Measurements from ENCODE around the gene LRRC28.

The LRRC28 gene

DNA sequence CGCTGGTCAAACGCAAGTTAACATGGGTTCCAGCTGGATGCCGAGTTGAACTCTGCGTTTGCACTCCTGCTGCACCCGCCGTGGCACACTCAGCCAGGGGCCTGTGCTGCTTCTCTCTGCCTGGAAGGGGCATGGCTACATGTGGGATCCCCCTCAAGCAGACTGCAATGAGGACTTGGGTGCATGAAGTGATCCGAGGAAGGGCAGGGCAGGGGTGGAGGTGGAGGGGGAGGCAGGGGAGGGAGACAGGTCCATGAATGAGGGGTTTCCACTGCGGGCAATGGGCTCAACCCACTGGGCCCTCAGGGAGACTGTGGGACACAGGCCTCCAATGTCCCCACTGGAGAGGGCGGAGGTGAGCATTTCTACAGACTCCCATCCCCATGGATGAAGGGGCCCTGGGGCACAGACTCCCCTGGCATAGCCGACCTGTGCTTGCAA is 172.9 kb downstream of the LRRC28 start:
- DNase-seq = no peak

DNA sequence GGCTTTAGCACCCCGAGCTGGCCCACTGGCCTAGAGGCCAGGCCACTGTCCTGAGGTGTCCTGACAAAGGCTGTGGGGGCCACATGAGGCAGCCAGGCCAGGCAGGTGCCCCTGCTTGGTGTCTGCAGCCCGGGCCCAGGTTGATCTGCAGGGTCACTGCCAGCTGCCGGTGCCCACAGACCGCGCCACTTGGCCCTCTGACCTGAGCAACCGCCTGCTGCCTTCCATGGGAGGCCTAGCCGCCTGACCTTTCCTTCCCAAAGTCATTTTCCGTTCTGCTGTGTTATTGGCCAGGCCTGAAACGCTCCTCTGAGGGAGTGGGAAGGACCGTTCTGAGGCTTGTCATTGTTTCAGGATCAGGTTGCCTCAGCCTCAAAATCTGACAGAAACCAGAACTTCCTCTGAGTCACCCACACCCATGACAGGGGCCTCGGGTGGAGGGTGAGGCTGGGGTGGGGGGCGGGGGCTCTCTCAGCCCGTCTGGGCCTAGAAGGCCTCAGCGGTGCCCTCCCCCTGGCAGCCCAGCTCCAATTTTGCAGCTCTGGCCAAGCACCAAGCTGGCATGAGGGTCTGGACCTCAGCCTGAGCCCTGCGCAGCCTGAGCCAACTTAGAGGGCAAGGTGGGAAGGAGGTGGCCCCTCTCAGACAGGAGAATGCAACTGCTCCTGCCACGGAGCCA is 173.8 kb downstream of the LRRC28 start:
- peak in 1 of 2 experiments; percentile 31 for DNase-seq

DNA sequence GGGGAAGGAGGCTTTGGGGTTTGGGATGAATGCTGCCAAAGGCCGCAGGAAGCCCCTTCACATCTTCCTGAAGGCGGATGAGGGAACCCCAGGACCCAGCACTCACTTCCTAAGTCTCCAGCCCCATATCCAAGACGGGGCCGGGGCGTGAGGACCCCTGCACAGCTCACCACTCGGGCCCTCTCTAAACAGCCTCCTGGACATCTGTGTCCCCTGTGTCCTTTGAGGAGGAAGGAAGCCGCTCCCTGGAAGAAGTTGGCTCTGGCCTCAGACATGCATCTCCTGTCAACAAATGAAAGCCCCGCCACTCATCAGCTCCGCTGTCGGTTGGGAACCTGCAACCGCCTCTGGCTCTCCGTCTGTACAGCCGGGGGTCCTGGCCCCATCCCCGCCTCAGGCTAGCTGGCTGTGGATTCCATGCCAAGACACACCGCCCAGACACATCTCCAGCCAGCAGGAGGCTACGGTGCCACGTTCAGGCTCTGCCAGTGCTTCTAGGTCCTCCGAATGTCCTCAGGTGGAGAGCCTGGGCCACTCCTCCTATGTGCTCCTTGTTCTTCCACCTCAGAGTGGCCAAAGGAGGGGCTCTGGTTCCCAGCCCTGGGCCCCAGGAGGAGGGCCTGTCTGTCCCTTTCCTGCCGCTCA is 174.5 kb downstream of the LRRC28 start:
- DNase-seq = peak in 1 of 2 experiments; percentile 54

DNA sequence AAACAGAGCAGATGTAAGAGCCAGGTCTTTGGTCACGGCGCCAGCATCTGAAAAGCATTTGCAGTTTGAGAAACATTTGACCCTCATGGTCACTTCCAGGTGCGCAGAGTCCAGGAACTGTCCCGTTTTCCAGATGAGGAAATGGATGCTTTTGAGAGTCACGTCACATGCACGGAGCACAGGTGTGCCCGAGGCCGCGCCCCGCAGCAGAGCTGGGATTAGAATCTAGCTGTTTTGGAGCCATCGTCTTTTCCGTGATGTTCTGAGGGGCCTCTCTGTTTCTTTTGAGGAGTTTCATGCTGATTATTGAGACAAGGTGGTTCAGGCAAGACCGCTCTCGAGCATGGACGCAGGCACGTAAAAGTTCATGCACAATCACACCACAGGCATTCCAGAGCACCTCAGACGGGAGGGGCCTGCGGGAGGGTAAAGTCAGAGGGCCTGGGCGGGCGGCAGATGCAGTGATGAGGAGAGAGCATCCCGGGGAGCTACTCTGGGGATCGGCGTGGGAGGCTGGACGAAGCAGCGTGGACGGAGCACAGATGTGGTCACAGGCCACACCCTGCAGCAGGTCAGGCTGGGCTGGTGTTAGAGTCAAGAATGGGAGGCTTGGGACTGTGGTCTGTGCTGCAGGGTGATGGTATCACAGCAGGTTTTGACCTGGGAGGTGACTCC is 175.3 kb downstream of the LRRC28 start:
- DNase-seq = no peak

DNA sequence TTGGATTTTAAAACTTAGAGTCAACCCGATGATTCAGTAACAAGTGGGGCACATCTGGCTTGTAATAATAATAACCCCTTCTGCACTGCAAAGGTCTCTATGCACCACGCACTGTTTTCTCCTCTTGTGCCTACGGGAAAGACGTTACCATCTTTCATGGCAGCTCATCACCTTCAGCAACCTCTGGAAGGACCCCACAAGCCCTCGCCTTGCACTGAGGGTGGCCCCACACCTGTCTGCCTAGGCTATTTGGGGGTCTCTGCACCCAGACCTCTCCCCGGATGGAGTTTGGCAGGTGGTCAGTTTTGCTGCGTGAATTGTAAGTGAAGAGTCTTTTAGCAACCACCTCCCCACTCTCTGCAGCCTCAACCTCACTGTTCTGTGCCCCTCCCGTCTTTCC is 175.9 kb downstream of the LRRC28 start:
- DNase-seq = no peak

DNA sequence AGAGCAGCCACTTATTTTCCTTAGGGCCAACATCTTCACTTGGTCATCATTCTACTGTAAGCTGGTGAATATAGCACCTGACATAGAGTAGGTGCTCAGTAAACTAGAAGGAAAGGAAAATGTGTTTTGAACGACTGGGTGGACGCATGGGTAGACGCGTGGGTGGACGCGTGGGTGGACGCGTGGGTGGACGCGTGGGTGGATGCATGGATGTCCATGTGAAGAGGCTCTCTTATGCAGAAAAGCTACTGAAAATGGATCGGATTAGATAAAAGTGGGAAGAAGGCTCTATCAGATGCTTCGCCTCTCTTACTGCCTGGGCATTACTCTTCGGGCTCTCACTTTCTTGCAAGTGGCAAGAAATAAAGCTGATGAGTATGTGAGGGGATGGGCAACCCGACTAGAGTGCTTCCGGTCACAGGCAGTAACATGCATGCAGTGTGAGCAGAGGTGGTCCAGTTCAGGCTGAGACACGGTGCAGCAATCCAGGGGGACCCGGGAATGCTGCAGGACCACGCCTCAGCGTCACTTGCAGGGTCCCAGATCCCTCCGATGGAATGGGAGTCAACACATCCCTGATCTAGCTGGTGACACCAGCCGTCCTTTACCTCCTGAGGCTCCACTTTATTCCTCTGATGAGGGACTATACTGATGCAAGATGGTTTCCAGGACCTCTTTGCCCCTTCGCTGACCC is 176.5 kb downstream of the LRRC28 start:
- no peak for DNase-seq

DNA sequence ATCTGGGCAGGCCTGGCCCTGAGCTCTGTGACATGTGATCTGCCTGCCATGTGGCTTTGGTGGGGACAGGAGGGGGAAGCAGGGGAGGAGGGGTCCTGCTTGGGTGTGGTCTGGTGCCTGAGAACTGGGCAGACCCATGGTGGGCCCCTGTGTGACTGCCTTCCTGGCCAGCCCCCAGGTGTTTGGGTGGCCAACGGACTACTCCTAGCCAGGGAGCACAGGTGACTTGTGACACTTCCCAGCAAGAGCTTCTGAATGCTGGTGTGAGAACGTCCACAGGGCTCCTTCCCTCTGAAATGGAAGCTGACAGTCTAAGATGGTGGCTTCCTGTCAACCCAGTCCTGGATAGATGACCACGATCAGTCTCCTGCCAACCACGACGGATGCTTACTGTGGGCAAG is 178.4 kb downstream of the LRRC28 start:
- no peak for DNase-seq

DNA sequence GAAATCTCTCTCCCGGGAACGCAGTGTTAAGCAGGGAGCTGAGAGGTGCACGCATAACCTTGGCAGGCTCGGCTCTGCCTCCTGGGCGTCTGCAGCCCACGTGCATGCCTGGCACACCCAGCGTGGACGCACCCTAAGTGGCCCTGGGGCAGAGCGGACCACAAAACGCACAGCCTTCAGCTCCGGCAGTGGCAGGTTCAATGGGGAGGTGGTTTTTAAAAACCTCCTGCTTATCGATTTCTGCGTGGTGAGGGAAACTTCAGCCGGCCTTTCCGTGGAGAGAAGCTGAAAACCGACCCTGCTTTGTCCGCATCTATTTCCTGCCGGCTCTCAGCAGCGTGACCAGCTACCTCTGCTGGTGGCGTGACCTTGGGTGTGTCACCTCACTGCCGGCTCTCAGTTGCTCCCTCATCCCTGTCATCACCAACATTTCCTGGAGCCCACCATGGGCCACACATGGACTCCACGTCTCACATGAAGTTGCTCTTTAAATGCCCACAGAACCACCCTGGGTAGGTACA is 179.7 kb downstream of the LRRC28 start:
- DNase-seq = no peak

DNA sequence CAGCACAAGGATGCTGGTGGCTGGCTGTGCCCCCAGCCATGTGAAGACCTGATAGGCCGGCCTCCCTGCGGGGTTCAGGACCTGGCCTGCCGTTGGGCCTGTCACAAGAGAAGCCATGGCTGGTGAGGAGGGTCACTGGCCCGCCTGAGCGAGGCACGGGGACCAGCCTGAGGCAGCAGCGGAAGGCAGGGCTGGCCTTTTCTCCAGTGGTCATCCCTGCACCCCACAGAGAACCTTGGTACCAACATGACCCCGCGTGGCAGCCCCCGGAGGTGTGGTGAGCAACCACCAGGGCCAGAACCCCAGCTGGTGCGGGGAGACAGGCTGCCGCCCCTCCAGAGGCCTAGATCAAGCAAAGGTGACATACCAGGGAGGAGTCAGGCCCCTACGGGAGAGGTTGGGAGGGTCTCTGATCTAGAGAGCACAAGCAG is 180.4 kb downstream of the LRRC28 start:
- no peak for DNase-seq

DNA sequence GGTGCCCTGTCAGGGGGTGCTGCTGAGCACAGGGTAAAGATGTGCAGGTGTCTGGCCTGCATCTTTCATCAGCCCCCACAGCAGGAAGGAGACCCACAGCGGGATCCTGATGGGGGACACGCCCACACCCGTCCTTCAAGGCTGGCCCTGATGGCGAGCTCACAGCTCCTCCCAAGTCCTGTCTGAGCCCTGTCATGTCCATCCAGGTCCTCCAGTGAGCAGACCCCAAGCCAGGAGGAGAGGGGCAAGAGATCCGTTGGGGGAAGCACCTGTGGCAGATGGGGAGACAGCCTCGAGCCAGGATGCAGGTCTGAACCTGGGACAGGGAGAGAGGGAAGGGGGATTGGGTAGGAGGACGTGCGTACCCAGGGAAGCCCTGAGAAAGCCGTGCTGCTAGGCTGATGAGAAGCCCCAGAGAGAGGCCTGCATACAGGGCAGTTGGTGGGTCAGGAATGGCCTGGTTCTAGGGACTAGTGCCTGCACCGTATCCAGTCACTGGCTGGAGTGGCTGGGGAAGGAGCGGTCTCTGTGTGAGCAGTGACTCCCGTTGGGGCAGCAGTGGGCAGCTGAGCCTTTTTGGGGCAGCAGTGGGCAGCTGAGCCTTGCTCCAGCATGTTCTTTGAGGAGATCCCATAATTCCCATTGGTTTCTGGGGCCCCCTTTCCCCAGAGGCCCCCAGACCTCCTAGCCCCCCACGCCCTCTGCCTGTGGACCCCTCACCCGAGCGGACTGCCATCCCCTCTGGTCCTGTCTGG is 181.2 kb downstream of the LRRC28 start:
- no peak for DNase-seq

DNA sequence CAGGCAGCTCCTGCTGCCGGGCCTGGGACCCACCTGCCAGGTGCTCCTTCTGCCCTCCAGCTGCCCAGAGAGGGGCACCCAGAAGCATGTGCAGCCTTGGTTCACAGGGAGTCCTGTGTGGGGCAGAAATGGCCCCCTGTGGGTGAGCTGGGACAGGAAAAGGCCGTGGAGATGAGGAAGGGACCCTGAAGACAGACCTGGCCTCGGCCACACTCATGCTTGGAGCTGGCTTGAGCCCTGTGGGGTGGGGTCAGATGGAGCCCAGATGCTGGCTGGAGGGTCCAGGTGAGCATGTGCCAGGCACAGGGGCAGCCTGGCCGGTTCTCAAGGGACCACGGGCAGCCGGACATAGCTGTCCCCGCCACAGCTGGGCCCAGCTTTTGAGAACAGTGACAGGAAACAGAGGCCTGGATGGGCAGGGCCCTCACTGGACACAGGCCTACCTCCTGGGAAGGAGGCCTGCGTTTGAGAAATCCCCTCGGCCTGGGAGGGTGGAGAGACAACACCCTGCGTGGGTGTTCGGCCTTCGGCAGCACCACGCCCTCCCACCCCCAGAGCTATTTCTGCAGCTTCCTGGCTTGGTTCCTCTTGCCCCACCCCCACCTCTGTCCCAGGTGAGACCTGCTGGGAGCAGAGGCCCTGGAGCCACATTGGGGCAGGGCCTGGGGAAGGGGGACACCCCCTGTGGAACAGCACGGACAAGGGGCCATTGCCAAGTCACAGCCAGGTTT is 181.9 kb downstream of the LRRC28 start:
- DNase-seq = no peak

DNA sequence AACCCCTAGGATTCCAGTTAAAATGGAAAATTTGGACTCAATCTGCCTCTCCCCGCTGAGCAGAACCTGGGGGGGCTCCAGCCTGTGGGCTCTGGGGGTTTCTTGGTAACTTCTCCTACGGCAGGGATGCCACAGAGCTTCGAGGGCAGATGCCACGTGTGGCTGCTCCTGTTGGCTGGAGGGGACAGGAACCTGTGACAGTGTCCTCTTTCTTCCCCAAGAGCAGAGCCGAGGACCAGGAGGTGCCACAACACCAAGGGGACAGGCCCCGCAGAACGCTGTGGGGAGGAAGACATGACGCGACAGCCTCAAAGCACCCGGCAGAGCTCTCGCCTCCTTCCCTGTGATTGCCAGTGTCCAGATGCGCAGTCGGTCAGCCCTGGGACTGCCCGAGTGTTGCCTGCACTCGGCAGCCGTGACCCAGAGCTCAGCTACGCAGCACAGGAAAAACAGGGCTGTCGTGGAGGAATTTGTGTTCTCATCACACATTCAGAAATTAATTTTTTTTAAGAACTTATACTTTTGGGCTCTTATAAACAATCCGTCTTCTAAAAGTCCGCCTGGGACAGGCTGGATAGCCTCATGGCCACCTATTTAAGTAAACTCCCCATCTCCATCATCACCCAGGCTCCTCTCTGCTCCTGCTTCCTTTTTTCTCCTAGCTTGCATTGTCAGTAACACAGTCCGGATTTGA is 182.6 kb downstream of the LRRC28 start:
- no peak for DNase-seq

DNA sequence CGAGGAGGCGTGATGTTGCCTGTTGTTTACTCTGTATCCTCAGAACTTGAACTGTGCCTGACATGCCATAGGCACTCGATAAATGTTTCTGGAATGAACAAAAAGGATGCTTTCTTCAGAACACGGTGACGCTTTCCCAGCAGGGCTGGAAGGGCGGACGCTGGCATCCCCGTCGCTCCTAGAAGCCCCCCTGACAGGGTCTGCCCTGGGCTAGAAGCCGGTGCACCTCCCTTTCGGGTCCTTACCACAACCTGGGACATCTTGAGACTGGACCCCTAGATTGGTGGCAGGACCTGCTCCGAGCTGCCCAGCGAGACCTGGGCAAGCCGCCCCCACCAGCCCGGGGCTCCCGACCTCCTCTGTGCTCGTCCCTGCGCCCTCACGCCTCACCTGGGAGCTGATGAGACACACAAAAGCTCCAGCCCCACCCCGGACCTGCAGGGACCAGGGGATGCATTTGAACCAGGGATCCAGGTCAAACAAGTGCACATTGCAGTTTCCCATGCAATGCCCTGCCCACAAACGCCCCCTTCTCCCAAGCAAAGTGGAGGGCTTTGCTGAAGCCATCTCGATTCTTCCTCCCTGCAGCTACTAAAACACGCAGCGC is 183.3 kb downstream of the LRRC28 start:
- DNase-seq = no peak

DNA sequence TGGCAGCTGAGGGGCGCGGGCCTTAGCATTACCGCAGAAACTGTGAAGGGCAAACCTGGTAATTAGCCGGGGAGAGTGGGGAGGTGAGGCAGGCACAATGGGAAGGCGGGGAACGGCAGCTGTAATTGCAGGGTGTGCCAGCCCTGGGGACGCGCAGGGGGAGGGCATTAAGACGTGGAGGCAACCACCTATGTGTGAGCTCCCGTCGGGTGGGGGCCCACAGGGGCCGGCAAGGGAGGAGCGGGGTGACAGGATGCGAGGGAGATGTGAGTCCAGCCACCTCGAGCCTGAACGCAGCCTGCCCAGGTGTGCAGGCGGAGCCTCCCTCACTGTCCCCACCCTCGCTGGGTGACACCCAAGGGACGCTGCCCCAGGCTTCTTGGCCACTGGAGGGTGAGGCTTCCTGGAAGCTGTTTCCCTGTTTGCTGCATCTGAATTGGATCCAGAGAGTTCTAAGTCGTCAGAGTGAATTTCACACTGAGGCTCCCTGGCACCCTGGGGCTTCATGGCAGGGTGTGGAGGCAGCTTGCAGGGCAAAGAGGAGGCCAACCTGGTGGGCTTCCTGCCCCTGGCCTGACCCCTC is 183.9 kb downstream of the LRRC28 start:
- DNase-seq = no peak

DNA sequence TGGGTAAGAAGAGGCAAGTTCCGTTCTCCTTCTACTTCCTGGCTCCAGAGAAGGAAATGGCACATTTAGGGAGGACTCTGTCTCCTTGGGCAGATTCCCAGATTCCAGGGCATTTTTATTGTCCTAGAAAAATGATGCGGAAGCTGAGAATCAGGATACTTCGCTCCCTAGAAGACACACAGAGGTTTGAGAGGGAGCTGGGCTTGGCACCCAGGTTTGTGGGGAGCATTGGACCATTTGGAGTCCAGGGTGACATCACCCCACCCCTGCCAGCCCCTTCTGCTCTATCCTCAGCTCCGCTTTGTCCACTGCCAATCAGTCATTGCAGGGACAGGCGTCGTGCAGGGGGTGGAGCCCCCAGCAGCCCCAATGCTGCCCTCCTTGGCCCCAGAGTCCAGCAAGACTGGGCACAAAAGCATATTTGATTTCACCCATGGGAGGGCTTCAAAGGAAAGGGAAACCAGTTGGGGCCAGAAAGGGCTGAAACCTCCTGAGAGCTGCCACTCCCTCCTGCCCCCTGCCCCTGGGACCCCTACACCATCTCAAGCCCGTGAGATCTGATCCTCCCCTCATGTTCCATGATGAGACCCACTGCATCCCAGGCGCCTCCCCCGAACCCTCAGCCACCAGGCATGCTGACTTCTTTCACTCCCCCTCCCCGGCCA is 184.7 kb downstream of the LRRC28 start:
- DNase-seq = no peak

DNA sequence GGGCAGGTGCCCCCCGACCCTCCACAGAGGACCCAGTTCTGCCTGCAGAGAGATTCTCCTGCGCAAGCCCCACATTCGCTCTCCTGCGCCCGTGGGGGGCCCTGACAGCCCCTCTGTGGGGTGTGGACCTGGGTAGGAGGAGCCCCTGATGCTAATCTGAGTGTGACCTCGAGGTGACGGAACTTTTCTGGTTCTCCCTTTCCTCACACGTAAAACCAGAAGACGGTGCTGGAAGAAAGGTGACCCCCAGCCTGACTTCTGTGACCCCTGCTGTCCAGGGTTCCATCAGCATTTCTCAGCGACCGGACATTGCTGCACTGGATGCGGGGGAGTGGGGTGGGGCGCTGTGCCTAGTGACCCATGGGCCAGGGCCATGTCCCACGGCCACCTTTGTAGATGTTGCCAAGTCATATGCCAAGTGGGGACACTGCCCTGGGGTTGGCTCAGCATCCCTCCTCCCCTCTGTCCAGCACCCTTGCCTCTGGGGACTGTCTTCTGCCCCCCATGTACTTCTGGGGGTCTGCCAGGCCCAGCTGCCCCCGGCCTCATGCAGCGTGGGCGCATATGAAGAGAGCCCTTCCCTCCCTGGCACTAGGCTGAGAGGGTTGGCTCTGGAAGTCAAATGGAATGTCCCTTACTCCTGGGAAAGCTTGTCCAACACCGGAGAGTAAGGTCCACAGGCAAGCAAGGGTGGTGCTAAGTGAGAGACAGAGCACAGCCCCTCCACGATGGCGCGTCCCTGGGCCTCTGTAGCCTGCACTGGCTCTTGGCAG is 185.4 kb downstream of the LRRC28 start:
- DNase-seq = no peak

DNA sequence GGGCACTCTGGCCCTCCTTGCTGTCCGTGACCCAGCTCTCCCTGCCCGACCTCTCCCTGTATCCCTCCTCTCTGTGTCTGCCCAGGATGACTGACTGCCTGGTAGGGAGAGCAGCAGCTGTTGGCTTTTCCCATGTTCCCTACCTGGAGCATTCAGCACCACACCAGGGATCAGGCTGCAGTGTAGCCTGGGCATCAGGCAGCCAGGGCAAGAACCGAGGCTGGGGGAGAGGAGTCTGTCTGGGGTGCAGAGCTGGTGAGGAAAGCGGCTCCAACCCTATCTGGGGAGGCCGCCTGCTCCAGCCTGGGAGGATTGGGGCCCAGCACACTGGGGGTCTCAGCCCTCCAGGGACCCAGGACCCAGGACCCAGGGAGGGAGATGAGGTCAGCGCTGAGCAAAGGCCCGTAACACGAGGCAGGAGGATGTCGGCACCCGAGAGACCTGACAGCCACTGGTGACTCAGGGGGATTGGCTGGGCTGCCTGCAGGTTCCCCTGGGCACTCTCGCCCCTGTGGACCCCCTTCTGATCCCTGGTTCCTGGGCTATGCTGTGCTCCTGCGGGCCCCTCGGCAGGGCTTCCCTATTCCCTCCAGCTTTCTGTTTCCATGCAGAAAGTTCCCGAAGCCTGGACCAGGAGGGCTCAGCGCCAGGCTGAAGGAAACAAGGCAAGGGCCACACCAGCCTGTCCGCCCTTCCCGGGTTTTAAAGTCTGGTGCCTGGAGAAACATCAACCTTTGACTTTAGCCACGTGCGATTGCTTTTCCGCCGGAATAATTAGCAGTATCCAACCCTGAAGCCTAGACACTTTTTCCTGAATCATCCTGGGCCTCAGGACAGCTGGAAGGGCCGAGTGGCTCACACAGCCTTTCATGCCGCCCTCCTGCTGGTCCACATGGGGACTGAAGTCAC is 186.3 kb downstream of the LRRC28 start:
- DNase-seq = no peak

DNA sequence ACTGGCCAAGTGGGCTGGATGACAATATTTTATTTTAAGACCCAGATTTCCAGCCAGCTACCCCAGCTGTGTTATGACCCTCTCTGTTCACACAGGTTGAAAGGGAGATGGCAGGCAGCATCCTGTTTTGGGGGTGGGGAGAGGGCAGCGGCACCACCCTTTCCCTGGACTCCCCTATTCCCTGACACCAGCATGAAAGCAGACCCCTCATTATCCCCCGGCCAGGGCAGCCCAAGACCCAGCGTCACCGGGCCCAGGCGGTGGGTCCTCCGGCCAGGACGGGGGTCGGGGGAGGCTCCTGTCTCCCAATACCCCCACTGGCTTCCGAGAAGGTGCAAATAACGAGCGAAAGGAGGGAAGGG is 186.9 kb downstream of the LRRC28 start:
- no peak for DNase-seq
